Effector CD8-positive, alpha-beta T cell (primary cell): ENCODE measurements around the gene IFNA8.
"Not testable (repeated sequence)": the region's sequence is repeated elsewhere in the genome, so short reads cannot be mapped to it uniquely, and the experiment has no call there.

ENCODE experiments used
- DNase-seq: peaks from one replicate; lab custom pipeline; 2025; lab: John Stamatoyannopoulos, UW
- total RNA-seq, 4 experiments: gene quantifications; one replicate each; lab custom pipeline; 2026; lab: John Stamatoyannopoulos, UW

IFNA8 gene
- 0 reads per million in 4 experiments for total RNA-seq

GRCh38 chr9:21408817-21409216 is at the start of gene IFNA8:
IFNA8 (plus strand) TSS chr9:21409117; CDS start chr9:21409177, 60 bp downstream.
- DNase-seq, result no peak

GRCh38 chr9:21362287-21362686 is 46.6 kb upstream of the IFNA8 start:
- no peak for DNase-seq

- DNase-seq, result not testable (repeated sequence)
Observed at GRCh38 chr9:21367169-21367568, 41.7 kb upstream of the IFNA8 start.

DNA sequence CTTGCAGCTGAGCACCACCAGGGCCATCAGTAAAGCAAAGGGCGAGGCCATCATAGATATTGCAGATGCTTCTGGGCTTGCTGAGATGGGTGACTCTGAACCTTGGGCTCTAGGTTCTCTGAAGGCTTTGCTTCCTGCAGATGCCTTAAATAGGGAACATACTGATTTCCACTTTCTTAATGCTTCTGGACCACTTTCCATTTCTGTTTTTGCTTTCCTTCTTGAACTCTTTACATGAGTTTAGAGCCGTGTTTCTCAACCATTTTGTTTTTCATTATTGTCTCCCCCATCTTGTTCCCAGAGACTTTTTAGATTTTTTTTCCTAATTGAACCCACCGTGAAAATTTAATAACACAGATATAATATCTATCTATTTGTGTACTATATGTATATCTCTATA is 41.0 kb upstream of the IFNA8 start, which contains the start of gene IFNA13:
TSS of gene IFNA13 (minus strand) at position 101 of the 400 bp plus-strand sequence. CDS start at position 54, 47 bp downstream.
- no peak for DNase-seq

GRCh38 chr9:21371467-21371866 is 37.5 kb upstream of the IFNA8 start:
- not testable (repeated sequence) for DNase-seq

DNA sequence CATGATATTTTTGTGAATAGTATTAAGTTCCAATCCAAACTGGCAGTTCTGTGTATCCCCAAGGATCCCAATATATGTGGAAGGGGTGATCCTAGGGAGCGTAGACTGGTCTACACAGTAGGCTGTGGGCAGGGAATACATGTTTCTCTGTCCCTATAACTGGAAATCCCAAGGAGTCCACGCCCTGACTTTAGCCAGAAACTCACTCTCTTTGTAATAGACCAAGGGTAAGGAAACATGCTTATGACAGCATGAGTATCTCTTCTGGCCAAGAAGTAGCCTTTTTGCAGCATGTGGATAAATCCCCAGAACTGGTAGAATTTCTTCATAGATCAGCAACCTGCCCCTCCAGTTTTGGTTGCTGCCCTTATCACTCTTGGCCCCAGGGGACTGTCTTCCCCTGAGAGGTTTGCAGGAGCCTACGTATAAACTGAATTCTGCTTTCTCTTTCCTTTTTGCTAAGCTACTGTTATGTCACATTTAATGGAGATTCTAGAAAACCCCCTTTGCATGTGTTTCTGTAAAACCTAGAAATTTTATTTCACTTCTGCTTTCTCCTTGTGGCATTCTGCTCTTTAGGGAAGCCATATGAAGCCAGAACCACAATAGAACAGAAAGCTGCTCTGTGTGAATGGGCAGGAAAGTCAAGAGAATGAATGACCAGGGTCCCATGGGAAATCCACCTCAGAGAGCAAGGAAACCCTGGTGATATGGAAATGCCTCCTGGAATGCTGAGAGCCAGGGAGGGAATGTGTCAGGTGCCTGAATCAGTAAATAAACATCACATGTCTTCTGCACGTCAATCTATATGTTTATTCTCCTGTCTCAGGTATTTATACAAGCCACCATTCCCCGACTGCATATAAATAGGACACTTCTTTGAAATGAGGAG is 27.2 kb upstream of the IFNA8 start:
- no peak for DNase-seq

- no peak for DNase-seq
Observed at GRCh38 chr9:21383627-21384026, 25.3 kb upstream of the IFNA8 start.

GRCh38 chr9:21385131-21385670 is 23.7 kb upstream of the IFNA8 start, which contains the start of gene IFNA2:
IFNA2 (minus strand) TSS chr9:21385398; CDS start chr9:21385329, 69 bp downstream.
- no peak for DNase-seq

DNA sequence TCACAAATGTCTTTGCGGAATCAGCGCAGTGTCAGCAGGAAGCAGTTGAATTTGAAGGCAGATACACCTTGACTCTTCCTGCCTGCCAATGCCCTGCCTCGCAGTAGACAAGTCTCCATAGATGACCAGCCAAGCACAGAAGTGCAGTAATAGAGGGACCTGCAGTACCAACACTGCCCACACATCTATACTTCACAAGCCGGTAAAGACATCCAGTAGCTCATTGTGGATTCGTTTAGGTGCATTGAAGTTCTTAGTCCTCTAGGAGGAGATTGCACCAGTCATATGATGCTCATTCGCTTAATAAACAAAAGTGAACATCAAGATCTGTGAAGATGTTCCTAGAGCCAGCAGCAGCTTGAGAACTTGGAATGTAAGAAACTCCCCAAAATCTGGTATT is 16.6 kb upstream of the IFNA8 start:
- DNase-seq, result no peak

DNA sequence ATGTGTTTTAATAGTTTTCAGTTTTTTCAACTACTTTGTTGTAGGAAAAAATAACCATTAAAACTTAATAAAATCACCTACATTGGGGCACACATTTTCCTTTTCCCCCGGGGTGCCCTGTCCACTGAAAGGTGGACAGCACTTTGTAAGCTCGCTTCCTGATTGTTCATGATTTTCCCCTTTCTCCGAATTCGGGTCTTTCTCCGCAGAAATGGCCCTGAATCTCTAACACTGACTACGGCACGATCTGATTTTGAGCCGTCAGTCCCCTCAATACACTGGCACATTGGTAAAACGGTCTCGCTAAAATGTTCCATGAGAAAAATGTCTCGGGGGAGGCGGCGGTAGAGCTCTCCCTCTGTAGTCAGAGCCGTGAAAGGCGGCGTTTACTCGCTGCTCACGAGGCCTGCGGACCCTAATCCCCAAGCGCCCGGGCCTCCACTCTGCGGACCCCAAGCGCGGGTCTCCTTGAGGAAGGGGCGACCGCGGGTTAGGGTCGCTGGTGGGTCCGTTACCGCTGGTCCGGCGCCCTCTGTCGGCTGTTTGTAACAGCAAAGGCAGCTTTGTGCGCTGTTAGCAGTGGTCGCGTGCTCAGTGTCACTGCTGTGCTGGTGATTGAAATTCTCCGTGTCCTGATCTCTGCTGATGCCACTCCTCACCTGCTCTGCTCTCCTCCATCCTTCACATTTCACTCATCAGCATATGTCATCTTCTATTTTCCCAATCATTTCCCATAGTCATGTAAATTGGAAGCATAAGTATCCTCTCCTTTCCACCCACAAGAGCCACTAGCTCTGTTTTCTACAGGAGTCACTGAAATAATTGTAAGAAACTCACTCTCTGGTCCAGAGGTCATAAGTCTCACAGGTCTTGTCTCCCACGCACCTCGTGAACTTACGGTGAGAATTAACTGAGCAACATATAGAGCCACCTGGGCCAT is 12.9 kb upstream of the IFNA8 start:
- peak; percentile 35 for DNase-seq

- no peak for DNase-seq
Observed at GRCh38 chr9:21398955-21399489, 9.9 kb upstream of the IFNA8 start.

GRCh38 chr9:21399956-21400355 is 9.0 kb upstream of the IFNA8 start:
- DNase-seq, result no peak

GRCh38 chr9:21402386-21403251 is 6.3 kb upstream of the IFNA8 start:
- no peak for DNase-seq

GRCh38 chr9:21404146-21404545 is 4.8 kb upstream of the IFNA8 start:
- no peak for DNase-seq

- DNase-seq, result no peak
Observed at GRCh38 chr9:21412107-21412506, 3.2 kb downstream of the IFNA8 start.

DNA sequence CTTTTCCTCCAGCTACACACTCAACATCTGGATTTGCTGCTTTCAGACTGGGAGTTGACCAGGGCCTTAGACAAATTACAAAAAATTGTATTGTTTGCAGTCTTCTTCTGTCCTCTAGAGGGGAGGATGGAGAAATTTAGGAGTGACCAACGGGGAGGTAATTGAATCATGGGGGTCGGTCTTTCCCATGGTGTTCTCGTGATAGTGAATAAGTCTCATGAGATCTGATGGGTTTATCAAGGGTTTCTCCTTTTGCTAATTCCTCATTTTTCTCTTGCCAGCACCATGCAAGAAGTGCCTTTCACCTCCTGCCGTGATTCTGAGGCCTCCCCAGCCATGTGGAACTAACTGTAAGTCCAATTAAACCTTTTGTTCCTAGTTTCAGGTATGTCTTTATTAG is 4.2 kb downstream of the IFNA8 start:
- no peak for DNase-seq

DNA sequence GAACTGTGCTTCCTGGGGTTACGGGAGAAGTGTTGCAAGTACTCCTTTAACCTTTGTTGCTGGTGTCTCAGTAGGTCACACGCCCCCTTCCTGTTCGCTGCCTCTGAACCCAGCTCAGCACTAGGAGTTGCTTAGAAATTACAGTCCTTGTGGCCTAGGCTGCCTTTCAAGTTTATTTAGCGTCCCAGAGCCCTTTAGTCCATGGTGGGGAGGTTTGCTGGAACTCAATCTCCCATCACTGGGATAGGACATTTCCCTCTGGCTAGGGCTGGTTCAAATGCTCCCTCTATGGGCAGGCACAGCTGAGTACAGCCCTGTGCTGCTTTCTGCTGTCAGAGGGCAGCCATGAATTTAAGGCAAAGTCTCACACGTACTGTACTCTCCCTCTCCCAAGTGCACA is 4.7 kb downstream of the IFNA8 start:
- DNase-seq, result no peak

GRCh38 chr9:21414220-21414940 is 5.5 kb downstream of the IFNA8 start:
- DNase-seq, result no peak

DNA sequence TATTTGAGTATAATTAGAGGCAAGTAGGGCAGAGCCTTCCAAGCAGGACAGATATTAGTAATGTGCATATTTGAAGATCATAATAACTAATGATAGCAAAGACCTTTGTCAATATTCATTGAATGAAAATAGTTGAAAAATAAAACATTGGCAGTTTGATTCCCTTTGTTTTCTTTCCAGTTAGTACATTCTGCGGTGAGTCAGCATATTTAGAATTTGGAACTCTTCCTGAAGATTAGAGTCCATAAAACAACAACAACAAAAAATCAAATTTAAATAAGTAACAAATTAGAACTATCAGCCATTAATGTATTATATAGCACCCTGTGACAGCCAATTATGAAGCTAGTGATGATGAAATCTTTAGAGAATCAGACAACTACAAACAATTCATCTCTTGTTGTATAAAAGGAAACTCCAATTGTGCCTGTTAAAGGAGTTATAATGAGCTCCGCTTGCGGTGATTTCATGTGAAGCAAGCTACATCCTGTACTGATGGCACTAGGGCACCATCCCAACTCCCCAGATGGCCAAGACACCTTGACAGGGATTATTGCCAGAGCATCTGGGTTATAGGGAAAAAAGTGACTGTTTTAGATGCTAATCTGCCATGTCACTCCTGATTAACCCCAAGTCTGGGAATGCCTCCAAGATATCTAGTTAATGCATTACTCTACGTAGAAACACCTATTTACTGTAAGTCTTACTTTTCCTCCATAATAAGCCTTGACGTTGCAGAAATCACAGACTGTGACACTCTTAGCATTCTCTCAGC is 6.8 kb downstream of the IFNA8 start:
- no peak for DNase-seq
